ENCODE results near the gene COL13A1. TPM values are rescaled to one million over a fixed set of nuclear protein-coding genes. Genes with fewer than 3 reads are reported as not detected.
A peak's percentile ranks its signal among the peaks of the same experiment; 100 is the strongest.

Gene COL13A1
- total RNA-seq, 3 donors from 2014 or later = 0.66 to 0.80 (median 0.73) TPM

- Histone ChIP-seq H3K27me3 (no peaks in the 10 kb centered on the region), H3K9me3 (no peaks in the 10 kb centered on the region), H3K4me3 (no peak overlapping the region), H3K36me3 (no peaks in the 10 kb centered on the region), H3K4me1 (no peaks in the 10 kb centered on the region), H3K27ac (peak overlapping the region in 1 of 2 donors; percentile 3)
- intact Hi-C loops (cut with DNase I; ENCODE audit: low total_unique reads) = no loop called here
- no peak for TF ChIP-seq POLR2A (IDR thresholded peaks at IDR 0.05)
- no peak for TF ChIP-seq CTCF (IDR thresholded peaks at IDR 0.05)
- TF ChIP-seq POLR2AphosphoS5 (IDR thresholded peaks at IDR 0.05) = no peak
- DNase-seq (ENCODE audit: low spot score in 2 of 2) = no peak
Measured at GRCh38 chr10:69810097-69810496, 8.4 kb downstream of the COL13A1 start.

DNA sequence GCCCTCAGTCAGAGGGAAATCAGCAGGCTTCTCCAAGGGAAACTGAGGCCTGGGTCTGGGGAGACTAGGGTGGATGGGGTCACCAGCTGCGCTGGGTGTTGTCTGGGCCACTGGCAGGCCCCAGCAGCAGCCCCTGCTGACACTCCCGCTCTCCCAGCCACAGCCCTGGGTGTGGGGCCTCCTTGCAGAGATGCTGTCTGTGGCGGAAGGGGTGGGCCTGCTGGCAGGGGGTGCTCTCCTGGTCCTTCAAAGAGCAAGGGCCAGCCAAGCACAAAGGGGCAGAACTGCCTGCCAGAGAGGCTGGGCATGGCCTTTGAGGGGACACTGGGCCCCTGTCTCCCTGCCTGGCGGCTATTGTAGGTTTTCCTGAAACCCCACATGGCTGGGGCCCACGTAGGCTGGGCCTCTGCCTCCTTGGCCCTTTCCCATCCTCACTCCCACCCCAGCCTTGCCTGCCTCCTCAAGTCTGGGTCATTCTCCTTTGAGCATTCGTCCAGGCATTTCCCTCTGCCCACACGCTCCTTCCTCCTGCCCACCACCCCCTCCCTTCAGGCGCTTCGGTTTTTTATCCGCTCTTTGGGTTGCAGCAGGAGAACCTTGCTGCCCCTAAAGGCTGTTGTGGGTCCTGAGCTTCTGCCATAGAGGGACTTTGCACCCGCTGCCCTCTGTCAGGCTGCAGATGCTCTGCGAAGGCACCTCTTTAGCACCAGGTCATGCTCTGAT lies 9.1 kb downstream of the COL13A1 start:
- peak overlapping the region in 1 of 2 donors; percentile 2 for H3K27ac ChIP-seq
- no peaks in the 10 kb centered on the region for H3K4me1 ChIP-seq
- intact Hi-C loops (cut with DNase I; ENCODE audit: low total_unique reads) = no loop called here
- H3K36me3 ChIP-seq = no peaks in the 10 kb centered on the region
- no peaks in the 10 kb centered on the region for H3K27me3 ChIP-seq
- TF ChIP-seq POLR2AphosphoS5 (IDR thresholded peaks at IDR 0.05) = no peak
- no peak for TF ChIP-seq POLR2A (IDR thresholded peaks at IDR 0.05)
- no peak for TF ChIP-seq CTCF (IDR thresholded peaks at IDR 0.05)
- no peaks in the 10 kb centered on the region for H3K9me3 ChIP-seq
- DNase-seq (ENCODE audit: low spot score in 2 of 2) = no peak
- no peak overlapping the region for H3K4me3 ChIP-seq

- Histone ChIP-seq H3K36me3 (no peaks in the 10 kb centered on the region), H3K9me3 (no peaks in the 10 kb centered on the region), H3K27me3 (no peaks in the 10 kb centered on the region), H3K27ac (no peak overlapping the region), H3K4me3 (no peak overlapping the region), H3K4me1 (no peaks in the 10 kb centered on the region)
- TF ChIP-seq POLR2A (IDR thresholded peaks at IDR 0.05) = no peak
- no peak for TF ChIP-seq POLR2AphosphoS5 (IDR thresholded peaks at IDR 0.05)
- TF ChIP-seq CTCF (IDR thresholded peaks at IDR 0.05) = no peak
- no peak for DNase-seq (ENCODE audit: low spot score in 2 of 2)
- intact Hi-C loops (cut with DNase I; ENCODE audit: low total_unique reads) = no loop called here
Measured at GRCh38 chr10:69813632-69814031, 11.9 kb downstream of the COL13A1 start.

GRCh38 chr10:69814251-69814650 lies 12.5 kb downstream of the COL13A1 start:
- Histone ChIP-seq H3K27me3 (no peaks in the 10 kb centered on the region), H3K36me3 (no peaks in the 10 kb centered on the region), H3K9me3 (no peaks in the 10 kb centered on the region), H3K4me3 (no peak overlapping the region), H3K27ac (no peak overlapping the region), H3K4me1 (no peaks in the 10 kb centered on the region)
- DNase-seq (ENCODE audit: low spot score in 2 of 2) = no peak
- intact Hi-C loops (cut with DNase I; ENCODE audit: low total_unique reads) = no loop called here
- TF ChIP-seq POLR2A (IDR thresholded peaks at IDR 0.05) (no peak), POLR2AphosphoS5 (IDR thresholded peaks at IDR 0.05) (no peak), CTCF (IDR thresholded peaks at IDR 0.05) (no peak)

- Histone ChIP-seq H3K9me3 (no peaks in the 10 kb centered on the region), H3K27me3 (no peaks in the 10 kb centered on the region), H3K4me3 (no peak overlapping the region), H3K4me1 (no peaks in the 10 kb centered on the region), H3K36me3 (no peaks in the 10 kb centered on the region), H3K27ac (no peak overlapping the region)
- intact Hi-C loops (cut with DNase I; ENCODE audit: low total_unique reads) = loop anchor here (5.0 kb wide), 1 partner anchor 967 kb away; no protein-coding TSS in a partner anchor
- TF ChIP-seq POLR2AphosphoS5 (IDR thresholded peaks at IDR 0.05) (no peak), CTCF (IDR thresholded peaks at IDR 0.05) (no peak), POLR2A (IDR thresholded peaks at IDR 0.05) (no peak)
- no peak for DNase-seq (ENCODE audit: low spot score in 2 of 2)
Measured at GRCh38 chr10:69815104-69815503, 13.4 kb downstream of the COL13A1 start.

Data from breast epithelium (tissue), 4 donors.